K562 (cell line): ENCODE measurements around the gene ECSCR. TPM values are rescaled to one million over a fixed set of nuclear protein-coding genes. Genes with fewer than 3 reads are reported as not detected.

Experiments
- ARID2 ChIP-seq: fragments of 450-650 bp; IDR thresholded peaks from 2 replicates; pipeline ENCODE4 v1.6.1; 2017; ENCODE audit warnings: antibody characterized with exemption, mild to moderate bottlenecking
- ATF1 ChIP-seq, 2 experiments: fragments of 450-650 bp in 1 of 2; IDR thresholded peaks; 2 replicates each; pipeline ENCODE4 v1.6.1; 2016; ENCODE audit warnings: missing compliant biosample characterization in 1 of 2, missing genetic modification characterization in 1 of 2
- CC2D1A ChIP-seq: fragments of 450-650 bp; IDR thresholded peaks from 2 replicates; pipeline ENCODE4 v1.6.1; 2017; ENCODE audit warnings: mild to moderate bottlenecking
- CREBBP ChIP-seq: IDR thresholded peaks from one replicate; pipeline ENCODE4 v1.6.1; 2012; ENCODE audit warnings: low read depth, mild to moderate bottlenecking, control low read depth, inconsistent platforms, low read length
- DDX20 ChIP-seq: fragments of 450-650 bp; IDR thresholded peaks from 2 replicates; pipeline ENCODE4 v1.6.1; 2016; ENCODE audit warnings: missing genetic modification characterization, low read depth, mild to moderate bottlenecking, missing compliant biosample characterization, moderate library complexity
- ERF ChIP-seq: fragments of 450-650 bp; formaldehyde crosslinking; IDR thresholded peaks from 2 replicates; pipeline ENCODE4 v1.4.0; 2020; ENCODE audit warnings: mild to moderate bottlenecking, mixed read lengths
- GABPB2 ChIP-seq: fragments of 250-450 bp; sonication (Bioruptor Pico); conservative IDR thresholded peaks from 2 replicates; pipeline ENCODE4 v1.5.1; 2021; ENCODE audit warnings: mild to moderate bottlenecking
- LEF1 ChIP-seq: fragments of 450-650 bp; IDR thresholded peaks from 2 replicates; pipeline ENCODE4 v1.6.1; 2016; ENCODE audit warnings: mild to moderate bottlenecking
- MTA2 ChIP-seq: fragments of 450-650 bp; IDR thresholded peaks from 2 replicates; pipeline ENCODE4 v1.6.1; 2016; ENCODE audit warnings: low read depth
- MTA3 ChIP-seq: fragments of 450-650 bp; formaldehyde crosslinking; IDR thresholded peaks from 2 replicates; pipeline ENCODE4 v1.6.1; 2017; ENCODE audit warnings: mild to moderate bottlenecking, borderline replicate concordance
- PHF21A ChIP-seq: fragments of 450-650 bp; IDR thresholded peaks from 2 replicates; pipeline ENCODE4 v1.6.1; 2017; ENCODE audit warnings: low read depth, borderline replicate concordance
- RBBP5 ChIP-seq: fragments of 200-600 bp; sonication (generic); IDR thresholded peaks from 2 replicates; pipeline ENCODE4 v1.6.1; 2012; ENCODE audit warnings: borderline replicate concordance, mild to moderate bottlenecking, low read length, control low read depth, inconsistent platforms; ENCODE audit not compliant: insufficient read depth, poor library complexity, severe bottlenecking
- RCOR1 ChIP-seq, 2 experiments: IDR thresholded peaks; 2 replicates each; pipeline ENCODE4 v1.6.1; 2012; ENCODE audit warnings: low read depth in 2 of 2, low read length in 2 of 2, borderline replicate concordance in 1 of 2, improper control_type of control experiment in 1 of 2
- RHOXF2B ChIP-seq: fragments of 250-450 bp; sonication (Bioruptor Pico); conservative IDR thresholded peaks from 2 replicates; pipeline ENCODE4 v1.5.1; 2021
- SAP30 ChIP-seq: fragments of 200-600 bp; sonication (generic); IDR thresholded peaks from 2 replicates; pipeline ENCODE4 v1.6.1; 2012; ENCODE audit warnings: borderline replicate concordance, low read depth, mild to moderate bottlenecking, moderate library complexity, low read length, control low read depth, inconsistent platforms; ENCODE audit not compliant: insufficient read depth, poor library complexity, severe bottlenecking
- SLC30A9 ChIP-seq: fragments of 250-450 bp; sonication (Bioruptor Pico); IDR thresholded peaks from 2 replicates; pipeline ENCODE4 v1.8.0; 2022; ENCODE audit warnings: mild to moderate bottlenecking, moderate library complexity
- TEAD2 ChIP-seq: fragments of 450-650 bp; IDR thresholded peaks from 2 replicates; pipeline ENCODE4 v1.6.1; 2016; ENCODE audit warnings: missing genetic modification characterization, control low read depth, missing compliant biosample characterization
- YBX1 ChIP-seq: fragments of 450-650 bp; IDR thresholded peaks from 2 replicates; pipeline ENCODE4 v1.7.1; 2016; ENCODE audit warnings: mild to moderate bottlenecking
- ZNF124 ChIP-seq: sonication (generic); formaldehyde crosslinking; IDR thresholded peaks from 2 replicates; pipeline ENCODE4 v1.8.1; 2022; ENCODE audit warnings: missing genetic modification reagents
- ZNF143 ChIP-seq: sonication (generic); formaldehyde crosslinking; IDR thresholded peaks from 2 replicates; pipeline ENCODE4 v1.9.0; 2022; ENCODE audit warnings: mild to moderate bottlenecking, missing genetic modification reagents
- ZNF253 ChIP-seq: fragments of 250-450 bp; sonication (Bioruptor Pico); conservative IDR thresholded peaks from 2 replicates; pipeline ENCODE4 v1.6.1; 2021; ENCODE audit warnings: mild to moderate bottlenecking
- ZNF507 ChIP-seq: conservative IDR thresholded peaks from 2 replicates; pipeline ENCODE4 v1.6.1; 2017; ENCODE audit warnings: missing genetic modification characterization, missing compliant biosample characterization
- polyA plus RNA-seq, 8 experiments: library from polyadenylated mRNA; depleted of rRNA in 4 of 8; stranded (reverse) in 5 of 8; unstranded in 3 of 8; fragments of >200 nt; fragmentation: Nextera tagmentation in 2 of 8; fragmentation: Illumina TruSeq in 1 of 8; extraction: Ambion mirVana in 2 of 8; extraction: Trizol in 1 of 8; gene quantifications; 2 replicates each; pipeline versions ENCODE4 v1.2.1 to v1.2.3, GENCODE V29; 2011 to 2014; ENCODE audit warnings: inconsistent platforms in 1 of 8, missing spikeins in 1 of 8
- total RNA-seq, 7 experiments: library from RNA; depleted of rRNA in 6 of 7; stranded (reverse); fragments of >200 nt in 6 of 7; fragmentation: Illumina TruSeq in 2 of 7; extraction: Trizol in 2 of 7; gene quantifications; 2 replicates each; pipeline versions ENCODE4 v1.2.1 to v1.2.3, GENCODE V29; 2011 to 2021; ENCODE audit warnings: low replicate concordance in 1 of 7
- TF ChIP-seq, protein P1 (sequence below): IDR thresholded peaks from 3 replicates; pipeline ENCODE4 v1.6.1; 2011; ENCODE audit warnings: borderline replicate concordance, mild to moderate bottlenecking; ENCODE audit not compliant: insufficient read length, insufficient read depth
- TF ChIP-seq, protein P2 (sequence below): fragments of 450-650 bp; formaldehyde crosslinking; IDR thresholded peaks from 2 replicates; pipeline ENCODE4 v1.4.0; 2020; ENCODE audit warnings: mild to moderate bottlenecking, moderate library complexity
- TF ChIP-seq, protein P3 (sequence below): IDR thresholded peaks from 2 replicates; pipeline ENCODE4 v1.6.1; 2016; ENCODE audit warnings: missing genetic modification characterization, missing compliant biosample characterization

Gene ECSCR
- total and polyA plus RNA-seq, 9 of the 15 experiments (the other 6 are each of a cell fraction or from before 2014, with no cell fraction given) = 0.10 to 0.25 (median 0.13) TPM; not detected in 6

DNA sequence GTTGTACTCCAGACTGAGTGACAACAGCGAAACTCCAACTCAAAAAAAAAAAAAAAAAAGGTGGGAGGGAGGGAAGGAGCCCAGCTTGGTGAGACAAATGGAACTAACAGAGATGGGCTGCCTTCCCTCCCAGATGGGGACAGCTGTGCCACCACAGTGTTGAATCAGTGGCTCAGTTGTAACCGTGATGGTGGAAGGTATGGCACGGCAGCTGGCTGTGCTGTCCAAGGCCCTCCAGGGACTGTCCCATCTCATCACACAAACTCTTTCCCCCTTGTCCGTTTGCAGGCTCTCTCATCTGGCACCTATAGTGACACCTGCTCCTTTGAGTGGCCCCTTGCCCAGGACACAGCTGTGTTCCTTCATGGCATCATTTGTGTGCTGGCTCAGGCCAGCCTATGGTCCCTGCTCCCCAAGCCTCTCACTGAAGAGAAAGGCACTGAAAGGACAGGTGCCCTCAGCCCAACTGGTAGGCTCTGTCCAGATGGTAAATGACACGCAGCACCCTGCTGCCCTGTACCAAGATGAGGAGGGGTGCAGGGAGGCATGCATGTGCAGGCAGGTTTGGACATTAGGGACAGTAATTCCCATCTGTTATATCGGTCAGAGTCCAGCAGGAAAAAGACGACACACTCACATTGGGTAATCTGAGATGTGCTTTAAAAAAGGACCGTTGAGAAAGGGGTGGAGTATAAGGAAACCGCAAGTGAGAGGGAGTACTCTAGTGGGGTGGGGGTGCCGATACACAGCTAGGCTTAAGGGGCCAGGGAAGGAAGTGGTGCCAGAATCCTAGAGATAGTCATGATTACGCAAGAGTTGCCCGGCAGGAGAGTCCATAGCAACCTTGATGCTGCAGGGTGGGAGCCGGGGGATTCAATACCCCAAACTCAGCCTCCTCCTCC, 12.6 kb upstream of the ECSCR start (continued):
- TF ChIP-seq ERF (CRISPR knock-in tag) (no peak), TEAD2 (tag) (no peak), MTA3 (peak; percentile 66), RHOXF2B (CRISPR knock-in tag) (no peak), MTA2 (peak; percentile 47), RCOR1 (IDR thresholded peaks at IDR 0.05; ENCODE audit: borderline replicate concordance in 1 of 2, low read depth in 2 of 2, low read length in 2 of 2) (peak; percentile 67 to 92; a peak in 3 of 4 replicates), SAP30 (no peak), ZNF253 (CRISPR knock-in tag) (no peak), ARID2 (no peak), ZNF124 (CRISPR knock-in tag) (no peak), ZNF143 (CRISPR knock-in tag) (no peak), RBBP5 (no peak), YBX1 (no peak), ATF1 (CRISPR knock-in tag; IDR thresholded peaks at IDR 0.05) (no peak), ATF1 (tag; IDR thresholded peaks at IDR 0.05) (peak; percentile 62), CREBBP (no peak), PHF21A (no peak), ZNF507 (no peak), SLC30A9 (CRISPR knock-in tag) (no peak), GABPB2 (no peak), LEF1 (peak; percentile 81; the same call in 1 of the 2 replicates), DDX20 (tag) (no peak), CC2D1A (peak; percentile 92; the same call in 1 of the 2 replicates)
- TF ChIP-seq, protein P1, sequence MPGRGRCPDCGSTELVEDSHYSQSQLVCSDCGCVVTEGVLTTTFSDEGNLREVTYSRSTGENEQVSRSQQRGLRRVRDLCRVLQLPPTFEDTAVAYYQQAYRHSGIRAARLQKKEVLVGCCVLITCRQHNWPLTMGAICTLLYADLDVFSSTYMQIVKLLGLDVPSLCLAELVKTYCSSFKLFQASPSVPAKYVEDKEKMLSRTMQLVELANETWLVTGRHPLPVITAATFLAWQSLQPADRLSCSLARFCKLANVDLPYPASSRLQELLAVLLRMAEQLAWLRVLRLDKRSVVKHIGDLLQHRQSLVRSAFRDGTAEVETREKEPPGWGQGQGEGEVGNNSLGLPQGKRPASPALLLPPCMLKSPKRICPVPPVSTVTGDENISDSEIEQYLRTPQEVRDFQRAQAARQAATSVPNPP = no peak
- TF ChIP-seq, protein P2, sequence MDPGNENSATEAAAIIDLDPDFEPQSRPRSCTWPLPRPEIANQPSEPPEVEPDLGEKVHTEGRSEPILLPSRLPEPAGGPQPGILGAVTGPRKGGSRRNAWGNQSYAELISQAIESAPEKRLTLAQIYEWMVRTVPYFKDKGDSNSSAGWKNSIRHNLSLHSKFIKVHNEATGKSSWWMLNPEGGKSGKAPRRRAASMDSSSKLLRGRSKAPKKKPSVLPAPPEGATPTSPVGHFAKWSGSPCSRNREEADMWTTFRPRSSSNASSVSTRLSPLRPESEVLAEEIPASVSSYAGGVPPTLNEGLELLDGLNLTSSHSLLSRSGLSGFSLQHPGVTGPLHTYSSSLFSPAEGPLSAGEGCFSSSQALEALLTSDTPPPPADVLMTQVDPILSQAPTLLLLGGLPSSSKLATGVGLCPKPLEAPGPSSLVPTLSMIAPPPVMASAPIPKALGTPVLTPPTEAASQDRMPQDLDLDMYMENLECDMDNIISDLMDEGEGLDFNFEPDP (CRISPR knock-in tag) = 0 out of 2 replicates have a peak, but pooled peaks have one; percentile 51
- TF ChIP-seq, protein P3, sequence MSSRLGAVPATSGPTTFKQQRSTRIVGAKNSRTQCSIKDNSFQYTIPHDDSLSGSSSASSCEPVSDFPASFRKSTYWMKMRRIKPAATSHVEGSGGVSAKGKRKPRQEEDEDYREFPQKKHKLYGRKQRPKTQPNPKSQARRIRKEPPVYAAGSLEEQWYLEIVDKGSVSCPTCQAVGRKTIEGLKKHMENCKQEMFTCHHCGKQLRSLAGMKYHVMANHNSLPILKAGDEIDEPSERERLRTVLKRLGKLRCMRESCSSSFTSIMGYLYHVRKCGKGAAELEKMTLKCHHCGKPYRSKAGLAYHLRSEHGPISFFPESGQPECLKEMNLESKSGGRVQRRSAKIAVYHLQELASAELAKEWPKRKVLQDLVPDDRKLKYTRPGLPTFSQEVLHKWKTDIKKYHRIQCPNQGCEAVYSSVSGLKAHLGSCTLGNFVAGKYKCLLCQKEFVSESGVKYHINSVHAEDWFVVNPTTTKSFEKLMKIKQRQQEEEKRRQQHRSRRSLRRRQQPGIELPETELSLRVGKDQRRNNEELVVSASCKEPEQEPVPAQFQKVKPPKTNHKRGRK = no peak
